Stimulated activated CD8-positive, alpha-beta memory T cell treated with anti-CD3 and anti-CD28 coated beads, Interleukin-15, amount 100 ng/mL, for 4 hours (primary cell): ENCODE results near the gene PAK5.

Experiments
- DNase-seq, 2 donors: peaks; one replicate each; pipeline ENCODE4 v3.0.0-alpha.2; 2020; ENCODE audit warnings: low read depth in 2 of 2

PAK5 gene

DNA sequence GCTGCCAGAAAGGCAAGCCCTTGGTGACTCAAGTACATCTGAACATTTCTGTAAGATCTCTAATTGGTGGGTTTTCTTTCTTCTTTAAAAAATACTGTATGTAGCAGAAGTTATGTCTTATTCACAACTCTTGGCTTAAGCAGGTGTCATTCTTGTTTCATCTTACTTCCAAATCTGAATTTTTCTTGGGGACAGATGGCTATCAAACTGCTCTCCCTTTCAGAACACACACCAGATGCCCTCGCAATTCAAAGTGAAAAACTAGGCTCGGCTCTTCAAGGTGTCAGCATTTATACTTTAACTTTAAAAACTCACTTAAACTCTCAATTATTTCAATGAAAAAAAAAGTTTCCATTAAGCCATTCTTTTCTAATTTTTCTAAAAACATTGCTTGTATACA lies 49.7 kb downstream of the PAK5 start:
- DNase-seq = no peak

DNA sequence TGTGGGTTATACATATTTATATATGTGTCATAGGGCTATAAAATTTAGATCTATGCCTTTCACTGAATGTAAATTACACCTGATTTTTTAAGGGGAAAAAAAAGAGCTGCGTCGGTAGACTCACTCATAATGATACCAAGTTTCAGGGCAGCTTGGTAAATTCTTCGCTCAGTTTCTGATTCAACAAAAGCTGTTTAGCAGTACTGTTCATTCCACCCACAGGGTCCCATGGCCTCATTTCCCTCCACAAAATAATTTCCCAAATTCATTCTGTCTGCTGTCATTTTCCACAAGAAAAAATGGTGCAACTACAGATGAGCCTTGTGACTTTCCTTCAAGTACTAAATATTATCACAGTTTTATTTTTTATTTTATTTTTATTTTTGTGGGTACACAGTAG lies 63.7 kb downstream of the PAK5 start:
- no peak for DNase-seq

DNA sequence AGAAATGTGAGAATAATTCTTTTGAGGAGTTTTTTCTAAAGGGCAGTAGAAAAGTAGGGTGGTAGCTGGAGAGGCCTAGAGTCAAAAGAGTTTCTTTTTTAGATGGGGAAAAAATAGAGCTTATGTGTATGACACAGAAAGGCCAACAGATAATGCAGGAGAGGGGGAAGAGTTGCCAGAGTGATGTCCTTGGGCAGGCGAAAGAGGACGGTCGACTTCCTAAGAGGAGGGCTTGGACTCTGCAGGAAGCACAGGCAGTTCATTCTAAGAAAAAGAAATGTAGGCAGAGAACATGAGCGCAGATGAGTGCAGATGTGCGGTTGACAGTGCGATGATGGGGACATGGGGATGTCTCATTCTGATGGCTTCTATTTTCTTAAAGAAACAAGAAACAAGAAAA lies 68.9 kb downstream of the PAK5 start:
- DNase-seq = no peak

DNA sequence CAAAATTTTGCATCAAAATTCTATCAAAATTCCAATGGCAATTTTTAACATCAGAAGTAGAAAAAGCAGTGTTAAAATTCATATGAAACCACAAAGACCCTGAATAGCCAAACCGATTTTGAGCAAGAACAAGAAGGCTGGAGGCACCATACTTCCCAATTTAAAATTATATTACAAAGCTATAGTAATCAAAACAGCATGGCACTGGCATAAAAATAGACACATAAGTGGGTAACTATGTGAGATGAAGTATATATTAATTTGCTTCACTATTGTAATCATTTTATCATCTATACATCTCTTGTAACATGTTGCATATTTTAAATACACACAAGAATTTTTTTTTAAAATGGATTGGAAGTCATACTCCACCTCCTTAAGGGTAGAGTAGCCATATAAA lies 77.4 kb downstream of the PAK5 start:
- DNase-seq = no peak

DNA sequence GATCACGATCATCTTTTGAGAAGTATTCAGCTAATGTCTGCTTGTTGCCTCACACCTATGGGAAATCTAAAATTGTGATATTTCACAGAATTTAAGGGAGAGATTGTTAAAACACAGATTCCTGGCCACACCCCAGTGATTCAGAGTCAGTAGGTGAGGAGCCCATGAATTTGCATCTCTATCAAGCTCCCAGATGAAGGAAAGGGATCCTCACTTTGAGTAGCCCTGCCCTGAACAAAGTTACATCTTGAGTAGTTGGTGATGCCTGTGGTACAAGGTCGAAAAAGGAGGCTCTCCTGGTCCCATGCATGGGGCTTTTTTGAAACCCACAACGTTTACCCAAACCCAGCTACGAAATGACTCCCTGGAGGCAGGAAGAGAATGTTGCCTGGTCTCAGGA lies 79.5 kb downstream of the PAK5 start:
- DNase-seq = no peak

DNA sequence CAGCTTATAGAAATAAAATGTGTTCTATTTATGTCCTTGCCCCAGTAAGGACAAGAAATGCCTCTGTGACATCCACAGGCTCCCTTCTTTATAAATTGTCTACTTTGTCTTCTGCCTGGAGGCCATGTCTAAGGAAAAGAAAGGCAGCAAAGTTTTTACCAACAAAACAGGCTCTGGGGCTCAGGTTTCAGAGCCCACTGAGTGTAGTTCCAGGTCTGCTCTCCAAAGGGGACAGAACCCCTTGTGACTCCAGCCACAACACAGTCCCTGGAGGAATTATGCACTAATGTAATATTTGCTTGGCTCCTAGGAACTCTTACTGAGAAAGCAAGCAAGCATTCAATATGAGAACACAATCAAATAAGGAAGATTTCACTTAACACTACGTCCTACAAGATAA lies 80.1 kb downstream of the PAK5 start:
- no peak for DNase-seq

DNA sequence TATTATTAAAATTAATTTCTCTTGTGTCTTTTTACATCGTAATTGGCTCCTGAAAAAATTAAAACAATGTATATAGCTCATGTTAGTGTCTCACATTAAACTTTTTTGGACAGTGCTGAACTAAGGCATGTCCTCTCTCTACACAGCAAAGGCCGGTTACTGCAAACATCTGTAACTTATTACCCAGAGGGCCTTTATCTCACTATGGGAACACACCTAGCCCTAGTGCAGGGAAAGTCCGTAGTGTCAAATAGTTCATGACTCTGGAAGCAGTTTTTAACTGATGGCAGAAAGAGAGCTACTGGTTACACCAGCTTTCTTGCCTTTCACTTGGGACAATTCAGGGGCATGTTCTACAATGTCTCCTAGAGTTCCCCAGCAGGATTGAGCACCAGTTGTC lies 82.2 kb downstream of the PAK5 start:
- no peak for DNase-seq

DNA sequence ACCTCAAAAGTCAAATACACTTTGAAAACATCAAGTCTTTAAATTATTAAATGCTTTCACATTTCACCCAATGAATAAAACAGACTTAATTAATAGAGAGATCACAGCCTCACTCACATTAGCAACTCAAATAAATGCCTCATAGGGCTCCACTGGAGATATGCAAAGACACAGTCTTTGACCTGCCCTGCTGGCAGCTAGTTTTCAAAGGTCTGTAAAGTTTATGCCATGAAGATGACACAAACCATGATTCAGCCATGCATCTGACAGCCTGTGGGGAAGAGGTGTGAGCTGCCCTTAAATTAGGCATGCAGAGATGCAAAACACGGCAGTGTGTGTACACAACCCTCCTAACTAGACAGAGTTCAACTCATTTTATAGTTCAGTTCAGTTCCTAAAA lies 83.6 kb downstream of the PAK5 start:
- no peak for DNase-seq

DNA sequence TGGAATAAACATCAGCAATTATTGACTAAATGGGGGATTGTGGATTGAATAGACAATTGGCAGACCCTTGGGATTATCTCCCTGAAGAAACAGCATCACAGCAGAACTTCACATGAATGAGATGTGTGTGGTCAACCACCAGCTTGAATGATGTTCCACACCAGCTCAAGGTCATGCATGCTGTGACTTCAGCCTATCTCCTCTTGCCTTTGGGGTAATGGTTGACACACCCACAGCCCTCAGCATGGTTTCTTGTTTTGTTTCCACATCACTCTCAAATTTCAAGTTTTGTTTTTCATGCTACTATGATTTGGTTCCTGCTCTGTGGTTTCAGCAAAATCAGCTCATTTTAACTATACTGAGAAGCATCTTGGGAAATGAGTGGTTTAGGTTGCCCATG lies 94.3 kb downstream of the PAK5 start:
- DNase-seq = no peak

DNA sequence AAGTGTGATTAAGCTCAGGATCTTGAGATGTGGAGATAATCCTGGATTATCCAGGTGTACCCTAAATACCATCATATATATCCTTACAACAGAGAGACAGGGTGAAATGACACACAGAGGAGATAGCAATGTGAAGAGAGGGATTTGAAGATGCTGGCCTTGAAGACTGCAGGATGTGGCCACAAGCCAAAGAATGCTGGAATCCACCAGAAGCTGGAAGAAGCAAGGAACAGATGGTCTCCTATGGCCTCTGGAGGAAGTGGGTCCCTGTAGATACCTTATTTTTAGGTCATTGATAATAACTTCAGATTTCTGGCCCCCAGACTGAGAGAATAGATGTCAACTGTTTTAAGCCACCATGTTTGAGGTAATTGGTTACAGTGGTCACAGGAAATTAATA lies 95.0 kb downstream of the PAK5 start:
- DNase-seq = no peak

DNA sequence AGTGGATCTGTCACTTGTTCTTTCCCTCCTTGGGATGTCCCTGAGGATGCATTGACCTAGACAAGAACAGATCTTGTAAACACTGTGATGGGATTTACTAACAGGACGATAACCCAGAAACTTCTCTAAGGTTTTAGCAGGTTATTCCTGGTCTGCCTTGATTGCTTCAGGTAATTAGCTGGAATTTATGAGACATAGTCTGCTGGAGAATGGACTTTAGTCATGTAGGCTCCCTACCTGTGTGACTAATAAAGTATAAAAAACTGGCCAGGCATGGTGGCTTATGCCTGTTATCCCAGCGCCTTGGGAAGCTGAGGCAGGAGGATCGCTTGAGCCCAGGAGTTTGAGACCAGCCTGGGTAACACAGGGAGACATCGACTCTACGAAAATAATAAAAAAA lies 96.1 kb downstream of the PAK5 start:
- no peak for DNase-seq

DNA sequence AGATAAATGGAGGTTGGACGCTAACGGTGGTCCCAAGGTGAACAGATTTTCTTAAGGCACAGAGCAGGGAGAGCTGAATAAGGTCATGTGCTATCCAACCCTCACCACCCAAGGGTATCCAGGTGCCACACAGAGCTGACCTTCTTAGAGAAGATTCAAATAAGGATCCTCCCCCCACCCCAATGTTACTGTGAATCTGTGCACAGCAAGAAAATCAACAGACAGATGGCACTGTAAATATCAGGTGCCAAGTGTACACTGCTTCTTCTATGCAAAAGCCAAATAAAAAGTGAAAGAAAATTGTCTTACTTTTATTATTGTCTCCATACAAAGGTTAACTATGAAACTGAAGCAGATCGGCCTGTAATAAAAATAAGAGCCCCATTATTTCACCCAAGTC lies 96.9 kb downstream of the PAK5 start:
- no peak for DNase-seq

DNA sequence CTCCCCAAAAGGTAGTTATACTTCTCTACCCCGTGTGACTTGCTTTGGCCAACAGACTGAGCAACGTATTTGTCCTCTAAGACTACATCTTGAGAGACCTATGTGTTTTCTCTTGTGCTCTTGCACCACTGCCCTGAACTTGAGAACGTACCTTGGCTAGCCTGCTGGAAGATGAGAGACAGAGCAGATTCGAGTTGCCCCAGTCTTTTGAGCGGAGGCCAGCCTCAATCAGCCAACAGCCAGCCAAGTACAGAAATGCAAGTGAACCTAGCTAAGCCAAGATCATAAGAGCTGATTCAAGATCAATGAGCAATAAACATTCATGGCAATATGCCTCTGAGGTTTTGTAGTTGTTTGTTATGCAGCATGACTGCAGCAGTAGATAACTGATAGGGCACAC lies 98.4 kb downstream of the PAK5 start:
- no peak for DNase-seq

DNA sequence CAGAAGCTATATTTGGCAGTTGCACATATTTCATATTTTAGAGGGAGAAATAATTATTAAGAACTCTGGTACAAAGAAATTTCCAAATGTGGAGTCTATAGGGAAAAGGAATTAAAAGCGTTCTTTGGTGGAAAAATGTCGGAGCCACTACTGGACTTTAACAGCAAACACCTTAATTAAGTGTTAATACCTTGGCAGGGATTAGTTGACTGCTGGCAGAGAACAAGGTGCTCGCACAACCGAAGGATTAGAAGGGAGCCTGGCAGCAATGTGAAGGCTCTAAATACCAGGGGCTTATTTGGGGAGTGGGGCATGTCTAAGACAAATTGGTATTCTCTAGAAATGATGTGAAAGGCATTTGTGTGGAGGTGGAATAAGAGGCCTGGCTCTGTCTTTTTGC lies 98.9 kb downstream of the PAK5 start:
- DNase-seq = no peak

DNA sequence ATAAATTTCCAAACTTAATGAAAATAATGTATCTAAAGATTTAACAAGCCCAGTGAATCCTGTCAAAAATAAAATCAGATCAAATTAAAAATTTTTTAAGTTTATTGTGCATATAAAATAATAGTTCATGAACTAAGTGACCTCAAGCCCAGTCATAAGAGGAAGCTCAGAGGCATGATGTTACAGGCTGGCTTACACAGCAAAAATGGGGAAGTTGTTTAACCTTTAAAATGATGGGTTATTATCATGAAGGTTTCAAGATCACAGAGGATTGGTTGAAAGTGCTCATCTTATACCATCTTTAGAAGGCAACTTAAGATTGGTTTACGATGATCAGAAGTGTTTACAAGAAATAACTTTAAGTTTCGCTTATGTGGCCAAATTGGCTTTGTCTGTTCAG lies 102.5 kb downstream of the PAK5 start:
- DNase-seq = no peak

DNA sequence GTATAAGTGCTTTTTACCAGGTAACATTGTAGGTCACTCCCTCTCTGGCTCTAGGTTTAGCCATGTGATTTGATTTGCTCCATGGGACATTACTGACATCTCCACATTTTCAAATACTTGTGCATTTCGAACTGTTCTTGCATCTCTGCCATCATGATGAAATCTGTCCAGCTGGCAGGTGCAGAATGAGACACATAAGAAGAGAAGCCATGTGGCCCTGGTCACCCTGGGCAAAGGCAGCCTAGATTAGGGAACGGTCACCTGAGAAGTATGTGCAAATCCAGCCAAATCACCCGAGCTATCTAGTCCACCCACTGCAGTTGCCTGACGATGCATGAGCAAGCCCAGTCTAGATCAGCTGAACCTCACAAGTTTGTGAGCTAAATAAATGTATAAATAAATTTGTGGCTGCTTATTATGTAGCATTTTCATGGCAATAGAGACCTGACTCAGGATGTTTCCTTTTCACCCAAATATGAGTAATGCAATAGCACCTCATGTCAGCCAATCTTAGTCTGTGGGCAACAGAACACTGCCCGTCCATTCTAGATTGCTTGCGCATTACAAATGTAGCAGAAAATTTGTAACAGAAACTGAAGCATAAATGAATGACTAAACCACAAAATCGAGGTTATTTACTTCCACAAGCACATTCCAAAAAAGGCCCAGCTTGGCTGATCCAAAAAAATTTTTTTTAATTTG lies 115.2 kb downstream of the PAK5 start:
- DNase-seq = no peak

DNA sequence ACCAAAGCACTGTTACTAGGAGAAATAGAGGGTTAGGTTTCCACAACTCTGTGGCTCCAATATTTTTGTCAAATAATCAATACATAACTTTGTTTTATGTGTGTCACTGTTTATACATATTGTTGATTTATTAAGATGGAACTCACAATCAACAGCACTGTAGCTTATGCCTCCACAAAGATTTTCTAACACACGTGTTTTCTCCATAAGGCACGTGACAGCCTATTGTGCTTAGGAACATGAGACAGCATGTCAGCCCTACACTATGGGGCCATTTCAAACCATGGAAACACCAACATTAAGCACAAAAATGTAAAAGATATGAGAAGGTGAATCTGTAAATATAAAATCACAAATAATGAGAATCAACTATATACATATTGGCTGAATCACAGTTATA lies 127.0 kb downstream of the PAK5 start:
- no peak for DNase-seq

DNA sequence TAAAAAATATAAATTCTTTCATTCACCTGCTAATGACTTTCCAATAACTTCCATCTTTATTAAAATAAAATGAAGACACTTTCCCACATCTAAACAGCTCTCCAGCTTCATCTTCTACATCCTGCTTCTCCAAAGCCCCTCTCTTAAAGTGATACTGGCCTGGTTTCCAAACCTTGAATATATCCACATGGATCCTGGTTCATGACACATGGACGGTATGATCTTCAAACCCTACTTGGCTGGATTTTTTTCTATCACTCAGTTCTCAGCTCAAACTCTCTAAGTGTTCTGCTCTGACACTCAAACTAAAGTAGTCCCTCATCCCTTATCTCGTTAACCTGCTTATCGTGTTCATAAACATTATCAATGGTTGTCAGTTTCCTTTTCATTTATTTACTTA lies 128.2 kb downstream of the PAK5 start:
- DNase-seq = no peak

DNA sequence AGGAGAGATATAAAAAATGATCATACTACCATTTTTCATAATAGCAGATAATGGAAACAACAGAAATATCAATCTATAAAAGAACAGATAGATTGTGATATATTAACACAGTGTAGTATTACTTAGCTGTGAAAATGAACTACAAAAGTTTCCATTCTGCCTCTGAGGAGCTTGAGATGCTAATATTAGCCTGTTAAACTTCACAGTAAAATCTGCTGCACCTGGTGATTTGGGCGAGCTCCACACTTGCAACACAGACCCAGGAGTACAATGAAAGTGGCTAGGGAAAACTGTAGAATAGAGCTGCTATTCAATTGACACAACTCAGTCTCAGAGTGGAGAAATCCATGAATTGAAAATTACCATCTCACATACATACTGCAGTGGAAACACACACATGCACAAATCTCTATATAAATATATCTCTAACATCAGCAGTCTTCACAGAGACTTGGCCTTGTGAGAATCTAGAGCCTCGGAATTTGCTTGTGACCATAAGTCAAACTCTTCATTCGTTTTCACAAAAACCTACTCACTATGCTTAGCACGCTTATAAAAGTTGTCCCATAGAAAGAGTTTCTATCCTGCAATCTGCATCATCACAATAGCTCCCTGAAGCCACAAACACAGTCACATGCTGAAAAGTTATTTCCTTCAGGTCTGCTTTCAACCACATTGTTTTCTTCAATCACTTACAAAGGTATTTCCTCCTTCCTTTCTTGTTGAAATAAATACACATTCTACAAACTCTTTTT lies 133.0 kb downstream of the PAK5 start:
- DNase-seq = no peak

DNA sequence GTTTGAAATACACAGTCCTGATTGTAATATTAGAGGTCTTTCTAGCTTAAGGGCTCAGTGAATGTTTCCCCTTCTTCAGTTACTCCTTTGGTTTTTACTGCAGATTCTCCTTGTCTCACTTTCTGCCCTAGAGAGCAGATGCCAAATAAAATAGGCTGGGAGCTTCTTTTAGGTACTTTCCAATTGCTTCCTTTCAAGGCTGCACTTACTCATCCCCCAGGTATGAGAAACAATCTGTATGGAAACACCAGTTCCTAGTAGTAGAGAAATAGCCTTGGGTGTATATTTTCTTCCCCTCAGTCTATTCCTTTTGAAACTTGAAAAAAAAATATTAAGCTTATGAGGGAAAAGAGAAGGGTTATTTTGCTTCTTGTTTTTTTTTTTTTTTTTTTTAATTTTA lies 139.7 kb downstream of the PAK5 start:
- no peak for DNase-seq

DNA sequence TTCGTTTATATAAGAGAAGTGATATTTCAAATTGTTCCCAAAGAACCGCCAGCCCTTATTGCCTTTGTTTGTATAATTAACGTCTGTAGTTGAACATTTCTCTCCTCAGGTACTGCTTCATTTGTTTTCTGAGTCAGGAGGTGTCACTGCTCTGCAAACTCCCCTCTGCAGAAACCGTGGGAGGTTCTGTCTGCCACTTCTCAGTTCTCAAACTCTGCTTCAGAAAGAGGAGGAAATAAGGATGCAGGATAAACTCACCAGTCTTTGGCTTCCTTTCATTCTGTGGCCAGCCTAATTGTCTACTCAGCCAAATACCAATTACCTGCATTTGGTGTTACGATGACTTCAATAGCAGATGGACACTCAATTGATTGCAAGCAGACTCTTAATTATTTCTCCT lies 149.8 kb downstream of the PAK5 start:
- no peak for DNase-seq

DNA sequence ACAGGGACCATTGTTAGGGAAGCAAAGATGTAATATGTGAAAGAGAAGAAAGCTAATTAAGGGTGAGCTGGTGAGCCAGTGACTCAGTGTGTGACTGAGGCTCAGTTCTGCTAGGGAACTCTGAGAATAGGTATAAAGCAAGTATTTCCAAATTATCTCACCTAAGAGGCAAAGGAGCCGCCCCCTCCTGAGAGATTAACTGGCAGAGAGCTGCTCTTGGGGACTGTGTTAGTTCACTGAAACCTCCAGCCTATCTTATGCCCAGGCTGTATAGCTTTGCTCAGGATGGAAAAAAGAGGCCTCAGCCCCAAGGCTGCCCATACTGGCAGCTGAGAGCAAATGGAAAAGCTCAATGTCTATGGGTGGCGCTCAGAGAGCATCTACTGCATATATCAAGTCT lies 152.0 kb downstream of the PAK5 start:
- no peak for DNase-seq

DNA sequence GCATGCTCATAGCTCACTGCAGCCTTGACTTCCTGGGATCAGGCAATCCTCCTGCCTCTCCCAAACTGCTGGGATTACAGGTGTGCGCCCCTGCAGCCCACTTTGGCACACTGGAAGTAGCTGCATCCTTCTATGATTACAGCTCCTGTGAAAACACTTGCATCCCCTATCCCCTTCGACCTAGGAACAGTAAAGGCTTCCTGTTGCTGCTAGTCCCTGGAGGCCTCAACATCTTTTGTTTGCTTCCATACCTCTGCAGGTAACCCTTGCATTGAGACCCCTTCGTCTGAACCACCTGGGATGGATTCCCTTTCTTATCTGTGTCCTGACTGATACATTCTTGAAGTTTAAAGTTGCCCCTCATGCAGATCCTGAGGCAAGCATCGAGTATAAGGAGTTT lies 152.4 kb downstream of the PAK5 start:
- DNase-seq = no peak

DNA sequence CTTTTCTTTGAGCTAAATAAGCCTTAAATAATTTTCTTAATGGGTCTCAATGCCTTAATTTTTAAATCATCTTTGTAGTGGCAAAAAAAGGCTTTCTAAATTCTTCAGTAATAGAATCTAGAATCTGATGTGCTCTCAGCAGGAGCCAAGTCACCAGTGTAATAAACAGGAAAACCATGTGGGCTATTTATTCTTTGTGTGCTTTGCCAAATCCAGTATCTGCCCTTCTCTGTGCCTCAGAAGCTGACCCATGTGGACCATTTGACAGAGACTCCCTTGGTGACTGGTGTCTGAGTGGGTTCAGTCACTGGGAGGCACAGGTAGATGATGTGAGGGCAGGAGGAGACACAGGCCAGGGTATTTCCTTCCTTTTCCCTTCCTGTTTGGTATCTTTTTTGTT lies 152.9 kb downstream of the PAK5 start:
- DNase-seq = no peak
